ENCODE results near the gene PCGF5.

- TF ChIP-seq CTCF (conservative IDR thresholded peaks at IDR 0.05; ENCODE audit: low read depth in 2 of 2) (no peak), EZH2 (IDR thresholded peaks at IDR 0.05; ENCODE audit: low read depth, unreplicated experiment) (no peak), REST (IDR thresholded peaks at IDR 0.05; ENCODE audit: unreplicated experiment) (no peak)
These were observed 48.1 kb upstream of the PCGF5 start for GRCh38 chr10:91172348-91172747.

All from GM23338 (cell line).